ENCODE measurements around the gene CAP2.

The CAP2 gene

DNA sequence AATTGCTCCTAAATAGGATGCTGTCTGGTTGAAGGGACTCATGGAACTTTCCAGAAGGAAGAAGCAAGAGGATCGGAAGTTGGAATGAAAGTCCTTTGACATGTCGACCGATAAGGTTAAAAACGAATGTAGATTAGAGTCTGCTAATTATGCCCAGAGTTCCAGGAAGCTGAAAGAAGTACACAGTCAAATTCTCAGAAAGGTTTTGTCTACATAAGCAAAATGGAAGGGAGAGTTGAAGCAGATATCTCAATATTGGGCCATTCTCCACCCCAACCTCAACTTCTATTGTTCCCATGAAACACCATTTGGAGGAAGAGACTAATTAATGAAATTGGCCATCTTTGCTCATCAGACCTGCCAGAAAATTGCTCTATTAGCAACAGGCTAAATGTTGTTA lies 64.0 kb downstream of the CAP2 start:
- TF ChIP-seq SIN3A (IDR thresholded peaks at IDR 0.05; ENCODE audit: borderline replicate concordance, insufficient read depth, low read length) (no peak), TAF1 (IDR thresholded peaks at IDR 0.05; ENCODE audit: borderline replicate concordance, insufficient read depth, low read length) (no peak), FOXP2 (optimal IDR thresholded peaks at IDR 0.05; ENCODE audit: borderline replicate concordance, extremely low read depth, extremely low read length, insufficient read depth) (no peak), POLR2AphosphoS5 (IDR thresholded peaks at IDR 0.05; ENCODE audit: low read depth, low read length) (no peak)
- TF ChIP-seq, protein P1, sequence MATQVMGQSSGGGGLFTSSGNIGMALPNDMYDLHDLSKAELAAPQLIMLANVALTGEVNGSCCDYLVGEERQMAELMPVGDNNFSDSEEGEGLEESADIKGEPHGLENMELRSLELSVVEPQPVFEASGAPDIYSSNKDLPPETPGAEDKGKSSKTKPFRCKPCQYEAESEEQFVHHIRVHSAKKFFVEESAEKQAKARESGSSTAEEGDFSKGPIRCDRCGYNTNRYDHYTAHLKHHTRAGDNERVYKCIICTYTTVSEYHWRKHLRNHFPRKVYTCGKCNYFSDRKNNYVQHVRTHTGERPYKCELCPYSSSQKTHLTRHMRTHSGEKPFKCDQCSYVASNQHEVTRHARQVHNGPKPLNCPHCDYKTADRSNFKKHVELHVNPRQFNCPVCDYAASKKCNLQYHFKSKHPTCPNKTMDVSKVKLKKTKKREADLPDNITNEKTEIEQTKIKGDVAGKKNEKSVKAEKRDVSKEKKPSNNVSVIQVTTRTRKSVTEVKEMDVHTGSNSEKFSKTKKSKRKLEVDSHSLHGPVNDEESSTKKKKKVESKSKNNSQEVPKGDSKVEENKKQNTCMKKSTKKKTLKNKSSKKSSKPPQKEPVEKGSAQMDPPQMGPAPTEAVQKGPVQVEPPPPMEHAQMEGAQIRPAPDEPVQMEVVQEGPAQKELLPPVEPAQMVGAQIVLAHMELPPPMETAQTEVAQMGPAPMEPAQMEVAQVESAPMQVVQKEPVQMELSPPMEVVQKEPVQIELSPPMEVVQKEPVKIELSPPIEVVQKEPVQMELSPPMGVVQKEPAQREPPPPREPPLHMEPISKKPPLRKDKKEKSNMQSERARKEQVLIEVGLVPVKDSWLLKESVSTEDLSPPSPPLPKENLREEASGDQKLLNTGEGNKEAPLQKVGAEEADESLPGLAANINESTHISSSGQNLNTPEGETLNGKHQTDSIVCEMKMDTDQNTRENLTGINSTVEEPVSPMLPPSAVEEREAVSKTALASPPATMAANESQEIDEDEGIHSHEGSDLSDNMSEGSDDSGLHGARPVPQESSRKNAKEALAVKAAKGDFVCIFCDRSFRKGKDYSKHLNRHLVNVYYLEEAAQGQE (IDR thresholded peaks at IDR 0.05; ENCODE audit: insufficient read depth in 1 of 2, low read depth in 2 of 2, low read length in 2 of 2): no peak

DNA sequence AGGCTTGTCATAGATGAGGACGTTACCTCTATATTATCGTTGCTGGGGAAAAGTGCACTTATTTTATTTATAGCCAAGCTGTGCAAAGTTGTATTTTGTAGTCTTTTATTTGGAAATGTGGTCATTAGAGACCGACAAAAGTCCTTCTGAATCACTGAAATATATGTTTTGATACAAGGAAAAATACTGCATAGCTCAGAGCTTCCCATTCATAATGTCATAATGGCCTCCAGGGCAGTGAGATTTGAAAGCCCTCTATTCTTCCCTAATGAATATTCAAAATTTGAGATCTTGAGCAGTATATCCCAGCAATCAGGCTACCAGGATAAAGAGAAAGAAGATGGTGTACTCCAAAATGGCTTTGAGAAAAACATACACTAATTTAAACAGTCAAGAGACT lies 64.6 kb downstream of the CAP2 start:
- TF ChIP-seq, protein P1 (IDR thresholded peaks at IDR 0.05; ENCODE audit: insufficient read depth in 1 of 2, low read depth in 2 of 2, low read length in 2 of 2): no peak
- TF ChIP-seq TAF1 (IDR thresholded peaks at IDR 0.05; ENCODE audit: borderline replicate concordance, insufficient read depth, low read length) (no peak), POLR2AphosphoS5 (IDR thresholded peaks at IDR 0.05; ENCODE audit: low read depth, low read length) (no peak), FOXP2 (optimal IDR thresholded peaks at IDR 0.05; ENCODE audit: borderline replicate concordance, extremely low read depth, extremely low read length, insufficient read depth) (no peak), SIN3A (IDR thresholded peaks at IDR 0.05; ENCODE audit: borderline replicate concordance, insufficient read depth, low read length) (no peak)

DNA sequence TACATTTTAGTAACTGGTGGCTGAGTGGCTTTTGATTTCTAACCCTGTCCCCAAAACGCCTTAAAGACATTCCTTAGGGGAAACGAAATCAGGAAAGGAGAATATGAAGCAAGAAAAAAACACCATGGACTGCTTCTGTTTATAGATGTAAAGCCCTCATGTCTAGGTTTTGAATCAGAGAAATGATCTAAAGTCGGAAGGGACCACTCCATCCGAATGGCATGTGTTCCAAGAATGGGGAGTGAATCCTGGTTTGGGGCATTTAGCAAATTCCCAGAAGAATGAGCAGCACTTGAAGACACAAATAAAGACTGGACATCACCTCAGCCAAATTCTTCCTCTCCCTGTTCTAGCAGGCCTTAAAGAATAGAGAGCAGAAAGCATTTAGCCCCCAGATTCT lies 65.6 kb downstream of the CAP2 start:
- TF ChIP-seq TAF1 (IDR thresholded peaks at IDR 0.05; ENCODE audit: borderline replicate concordance, insufficient read depth, low read length): no peak
- TF ChIP-seq POLR2AphosphoS5 (IDR thresholded peaks at IDR 0.05; ENCODE audit: low read depth, low read length): no peak
- TF ChIP-seq FOXP2 (optimal IDR thresholded peaks at IDR 0.05; ENCODE audit: borderline replicate concordance, extremely low read depth, extremely low read length, insufficient read depth): no peak
- TF ChIP-seq SIN3A (IDR thresholded peaks at IDR 0.05; ENCODE audit: borderline replicate concordance, insufficient read depth, low read length): no peak
- TF ChIP-seq, protein P1 (IDR thresholded peaks at IDR 0.05; ENCODE audit: insufficient read depth in 1 of 2, low read depth in 2 of 2, low read length in 2 of 2): no peak

DNA sequence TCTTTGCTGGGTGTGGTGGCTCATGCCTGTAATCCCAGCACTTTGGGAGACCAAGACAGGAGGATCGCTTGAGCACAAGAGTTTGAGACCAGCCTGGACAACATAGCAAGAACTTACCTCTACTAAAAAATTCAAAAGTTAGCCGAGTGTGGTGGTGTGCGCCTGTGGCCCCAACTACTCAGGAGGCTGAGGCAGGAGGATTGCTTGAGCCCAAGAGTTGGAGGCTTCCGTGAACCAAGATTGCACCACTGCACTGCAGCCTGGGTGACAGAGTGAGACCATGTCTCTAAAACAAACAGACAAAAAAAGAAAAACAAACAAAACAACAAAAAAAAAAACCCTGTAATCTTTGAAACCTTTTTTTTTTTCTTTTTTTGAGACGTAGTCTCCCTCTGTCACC lies 67.5 kb downstream of the CAP2 start:
- TF ChIP-seq TAF1 (IDR thresholded peaks at IDR 0.05; ENCODE audit: borderline replicate concordance, insufficient read depth, low read length): no peak
- no peak for TF ChIP-seq FOXP2 (optimal IDR thresholded peaks at IDR 0.05; ENCODE audit: borderline replicate concordance, extremely low read depth, extremely low read length, insufficient read depth)

DNA sequence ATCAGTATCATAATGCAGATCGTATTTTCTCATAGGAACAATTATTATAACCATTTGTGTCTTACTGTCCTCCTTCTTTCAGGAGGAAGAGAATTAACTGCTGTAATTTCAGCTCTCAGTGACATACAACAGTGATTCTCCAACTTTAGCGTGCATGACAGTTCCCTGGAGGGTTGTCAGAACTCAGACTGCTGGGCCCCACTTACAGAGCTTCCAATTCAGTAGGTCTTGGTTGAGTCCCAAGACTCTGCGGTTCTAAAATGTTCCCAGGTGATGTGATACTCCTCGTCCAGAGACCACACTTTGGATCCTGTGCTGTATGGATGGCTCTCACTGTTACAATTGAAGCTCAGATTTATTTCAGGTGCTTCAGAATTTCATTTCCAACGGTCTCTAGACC lies 72.8 kb downstream of the CAP2 start:
- no peak for TF ChIP-seq TAF1 (IDR thresholded peaks at IDR 0.05; ENCODE audit: borderline replicate concordance, insufficient read depth, low read length)
- no peak for TF ChIP-seq SIN3A (IDR thresholded peaks at IDR 0.05; ENCODE audit: borderline replicate concordance, insufficient read depth, low read length)
- TF ChIP-seq, protein P1 (IDR thresholded peaks at IDR 0.05; ENCODE audit: insufficient read depth in 1 of 2, low read depth in 2 of 2, low read length in 2 of 2): no peak
- no peak for TF ChIP-seq POLR2AphosphoS5 (IDR thresholded peaks at IDR 0.05; ENCODE audit: low read depth, low read length)
- no peak for TF ChIP-seq FOXP2 (optimal IDR thresholded peaks at IDR 0.05; ENCODE audit: borderline replicate concordance, extremely low read depth, extremely low read length, insufficient read depth)
